IMR-90 (cell line): ENCODE results near the gene PTGDS. TPM values are rescaled to one million over a fixed set of nuclear protein-coding genes. Genes with fewer than 3 reads are reported as not detected.

ENCODE experiments used
- ATAC-seq: fragments of 200-7000 bp; cut with Tn5 transposase; 2 replicates; pipeline ENCODE4 v1.9.1; 2020; ENCODE audit warnings: low read depth, mild to moderate bottlenecking, moderate library complexity
- BruUV-seq: library from RNA; stranded (reverse); fragments of 400-500 nt; replicated peaks from 2 replicates; lab custom pipeline; 2021; lab: Mats Ljungman, UMichigan
- CTCF ChIA-PET: fragments of 300-600 bp; formaldehyde crosslinking; extraction: SDS; loops from one replicate; lab custom pipeline; 2021; ENCODE audit warnings: antibody characterized with exemption; lab: Yijun Ruan, JAX
- POLR2A ChIA-PET: fragments of 300-600 bp; sonication (Branson Sonifier 250); formaldehyde crosslinking; loops from one replicate; lab custom pipeline; 2022; ENCODE audit warnings: antibody characterized with exemption; ENCODE audit not compliant: unreplicated experiment; lab: Charles Lee
- DNase-seq: peaks from one replicate; pipeline ENCODE4 v3.0.0; 2013
- H2AFZ ChIP-seq: replicated peaks from 2 replicates; pipeline ENCODE3; 2013; ENCODE audit warnings: low read length, mild to moderate bottlenecking; ENCODE audit not compliant: poor library complexity
- H2AK5ac ChIP-seq: 2 replicates; pipeline ENCODE4 v1.6.1; 2013; ENCODE audit warnings: low read depth, low read length, inconsistent platforms
- H2AK9ac ChIP-seq: replicated peaks from 2 replicates; pipeline ENCODE3; 2013; ENCODE audit warnings: mild to moderate bottlenecking, low read depth, low read length, moderate library complexity; ENCODE audit not compliant: poor library complexity
- H2BK120ac ChIP-seq: 2 replicates; pipeline ENCODE4 v1.6.1; 2013; ENCODE audit warnings: low read depth, low read length, inconsistent platforms
- H2BK15ac ChIP-seq: 3 replicates; pipeline ENCODE4 v1.6.1; 2013; ENCODE audit warnings: low read depth, low read length, inconsistent platforms
- H2BK20ac ChIP-seq: 2 replicates; pipeline ENCODE4 v1.6.1; 2013; ENCODE audit warnings: low read depth, mild to moderate bottlenecking, inconsistent platforms, low read length, moderate library complexity
- H2BK5ac ChIP-seq: 2 replicates; pipeline ENCODE4 v1.6.1; 2013; ENCODE audit warnings: mild to moderate bottlenecking, low read depth, low read length, inconsistent platforms; ENCODE audit not compliant: poor library complexity, severe bottlenecking
- H3K14ac ChIP-seq: replicated peaks from 2 replicates; pipeline ENCODE4 v1.6.1; 2013; ENCODE audit warnings: low read depth, low read length, inconsistent platforms
- H3K18ac ChIP-seq: 2 replicates; pipeline ENCODE4 v1.6.1; 2013; ENCODE audit warnings: low read depth, low read length, control low read depth
- H3K23ac ChIP-seq: 2 replicates; pipeline ENCODE4 v1.6.1; 2013; ENCODE audit warnings: low read depth, low read length, inconsistent platforms
- H3K27ac ChIP-seq: 2 replicates; pipeline ENCODE4 v1.5.1; 2013; ENCODE audit warnings: mild to moderate bottlenecking, control low read depth, low read length; ENCODE audit not compliant: insufficient read depth
- H3K27me3 ChIP-seq: 2 replicates; pipeline ENCODE4 v1.6.1; 2013; ENCODE audit warnings: low read length; ENCODE audit not compliant: control insufficient read depth, insufficient read depth
- H3K36me3 ChIP-seq: 2 replicates; pipeline ENCODE4 v1.6.1; 2013; ENCODE audit warnings: low read length, mixed read lengths; ENCODE audit not compliant: control insufficient read depth, insufficient read depth
- H3K4ac ChIP-seq: 2 replicates; pipeline ENCODE4 v1.6.1; 2013; ENCODE audit warnings: low read depth, low read length, inconsistent platforms
- H3K4me1 ChIP-seq: 2 replicates; pipeline ENCODE4 v1.6.1; 2013; ENCODE audit warnings: low read length, mixed read lengths; ENCODE audit not compliant: control insufficient read depth, insufficient read depth
- H3K4me2 ChIP-seq: 2 replicates; pipeline ENCODE4 v1.6.1; 2013; ENCODE audit warnings: low read depth, mild to moderate bottlenecking, control low read depth, low read length, moderate library complexity
- H3K4me3 ChIP-seq: 2 replicates; pipeline ENCODE4 v1.5.1; 2013; ENCODE audit warnings: low read depth, mild to moderate bottlenecking, control low read depth, low read length, moderate library complexity; ENCODE audit not compliant: insufficient read depth
- H3K56ac ChIP-seq: 2 replicates; pipeline ENCODE4 v1.6.1; 2013; ENCODE audit warnings: low read length, inconsistent platforms; ENCODE audit not compliant: insufficient read depth; ENCODE audit errors: extremely low read depth
- H3K79me1 ChIP-seq, 2 experiments: 2 replicates each; pipeline ENCODE4 v1.6.1; 2013; ENCODE audit warnings: low read length in 2 of 2, inconsistent platforms in 1 of 2, low read depth in 1 of 2
- H3K9ac ChIP-seq: 2 replicates; pipeline ENCODE4 v1.6.1; 2013; ENCODE audit warnings: low read depth, low read length, control low read depth
- H3K9me1 ChIP-seq: 2 replicates; pipeline ENCODE4 v1.6.1; 2013; ENCODE audit warnings: low read length, inconsistent platforms; ENCODE audit not compliant: insufficient read depth
- H3K9me3 ChIP-seq: 2 replicates; pipeline ENCODE4 v1.6.1; 2013; ENCODE audit warnings: low read length; ENCODE audit not compliant: control insufficient read depth, insufficient read depth
- H4K20me1 ChIP-seq: 2 replicates; pipeline ENCODE4 v1.6.1; 2013; ENCODE audit warnings: low read length, inconsistent platforms; ENCODE audit not compliant: insufficient read depth
- H4K5ac ChIP-seq: 2 replicates; pipeline ENCODE4 v1.6.1; 2013; ENCODE audit warnings: mild to moderate bottlenecking, low read depth, low read length, control low read depth
- H4K8ac ChIP-seq, 2 experiments: 2 replicates each; pipeline ENCODE4 v1.6.1; 2013; ENCODE audit warnings: low read depth in 2 of 2, low read length in 2 of 2, control low read depth in 1 of 2, inconsistent platforms in 1 of 2
- H4K91ac ChIP-seq: 2 replicates; pipeline ENCODE4 v1.6.1; 2013; ENCODE audit warnings: low read depth, low read length, inconsistent platforms; ENCODE audit not compliant: insufficient read depth
- BHLHE40 ChIP-seq: fragments of 150-350 bp; IDR thresholded peaks from 2 replicates; pipeline ENCODE4 v1.6.1; 2016; ENCODE audit warnings: mild to moderate bottlenecking, low read depth, low read length
- CEBPB ChIP-seq: IDR thresholded peaks from 2 replicates; pipeline ENCODE4 v1.6.1; 2012; ENCODE audit warnings: low read depth, low read length, improper control_type of control experiment
- CTCF ChIP-seq: conservative IDR thresholded peaks from 2 replicates; pipeline ENCODE4 v1.5.1; 2012; ENCODE audit warnings: mild to moderate bottlenecking, low read depth, low read length, improper control_type of control experiment
- MAFK ChIP-seq: IDR thresholded peaks from 2 replicates; pipeline ENCODE4 v1.6.1; 2012; ENCODE audit warnings: low read depth, low read length, improper control_type of control experiment
- MAZ ChIP-seq: IDR thresholded peaks from 2 replicates; pipeline ENCODE4 v1.6.1; 2012; ENCODE audit warnings: low read depth, mild to moderate bottlenecking, low read length, improper control_type of control experiment, moderate library complexity, borderline replicate concordance
- MXI1 ChIP-seq: IDR thresholded peaks from 2 replicates; pipeline ENCODE4 v1.6.1; 2012; ENCODE audit warnings: low read depth, mild to moderate bottlenecking, low read length, moderate library complexity, borderline replicate concordance
- NFE2L2 ChIP-seq: fragments of 150-350 bp; IDR thresholded peaks from 2 replicates; pipeline ENCODE4 v1.6.1; 2016; ENCODE audit warnings: low read depth, mild to moderate bottlenecking, low read length
- RAD21 ChIP-seq: IDR thresholded peaks from 2 replicates; pipeline ENCODE4 v1.6.1; 2012; ENCODE audit warnings: low read length, improper control_type of control experiment
- RCOR1 ChIP-seq: IDR thresholded peaks from 2 replicates; pipeline ENCODE4 v1.6.1; 2012; ENCODE audit warnings: mild to moderate bottlenecking, low read length, improper control_type of control experiment; ENCODE audit not compliant: insufficient replicate concordance
- WGBS, 2 experiments: methylation state at CpG; one replicate each; pipeline versions ENCODE4 v1.1.5 to v1.1.7; 2013; ENCODE audit warnings: missing lambda C conversion rate in 2 of 2; ENCODE audit not compliant: insufficient read length in 1 of 2; ENCODE audit errors: extremely low coverage in 2 of 2; 5-methylcytosine and 5-hydroxymethylcytosine counted together
- dilution Hi-C: fragments of 300-500 bp; cut with HindIII; formaldehyde crosslinking; loops from one replicate; pipeline ENCODE4 v1.14.3; 2018; ENCODE audit warnings: low sequenced_read_pairs; ENCODE audit not compliant: unreplicated experiment
- in situ Hi-C: fragments of 300-500 bp; cut with MboI; formaldehyde crosslinking; loops from 3 replicates; pipeline ENCODE4 v1.14.3; 2019; ENCODE audit warnings: low sequenced_read_pairs, inconsistent platforms, mixed read lengths
- intact Hi-C: fragments of 100-400 bp; cut with micrococcal nuclease; formaldehyde crosslinking; loops from 2 replicates; pipeline ENCODE4 v1.10.0; 2022
- polyA plus RNA-seq, 3 experiments: library from polyadenylated mRNA; depleted of rRNA; stranded (reverse); fragments of >200 nt; gene quantifications; 2 replicates each; pipeline ENCODE4 v1.2.3, GENCODE V29; 2012; ENCODE audit warnings: low replicate concordance in 1 of 3
- total RNA-seq: library from RNA; depleted of rRNA; stranded (reverse); fragments of >200 nt; gene quantifications from 2 replicates; pipeline ENCODE4 v1.2.3, GENCODE V29; 2012

Gene PTGDS
- total and polyA plus RNA-seq, 2 of the 4 experiments (the other 2 are of a cell fraction), result 1.2 TPM; not detected in 1

- Histone ChIP-seq H3K9ac (no peak overlapping the region), H3K4me1 (no peaks in the 10 kb centered on the region), H3K79me1 (no peaks in the 10 kb centered on the region), H4K8ac (no peak overlapping the region), H2BK15ac (no peak overlapping the region), H3K4me3 (no peak overlapping the region), H3K27me3 (peaks cover 42% of the 10 kb centered on the region), H3K4me2 (no peak overlapping the region), H3K18ac (no peak overlapping the region), H3K14ac (no peak overlapping the region), H2BK5ac (no peak overlapping the region), H3K23ac (no peak overlapping the region), H2AFZ (no peak overlapping the region), H2BK120ac (no peak overlapping the region), H3K56ac (no peak overlapping the region), H3K9me3 (no peaks in the 10 kb centered on the region), H2BK20ac (no peak overlapping the region), H3K27ac (no peak overlapping the region), H3K4ac (no peak overlapping the region), H4K20me1 (no peaks in the 10 kb centered on the region), H3K36me3 (no peaks in the 10 kb centered on the region), H4K91ac (no peak overlapping the region), H2AK5ac (no peak overlapping the region), H3K9me1 (no peaks in the 10 kb centered on the region), H2AK9ac (no peak overlapping the region), H4K5ac (no peak overlapping the region)
- ATAC-seq (no peak), DNase-seq (no peak)
- no TSS peak for BruUV-seq
- WGBS, 2 experiments, result 20% methylated on average over 1 of the region's 9 CpGs; no CpG with 5 or more reads in 1 of the 2 experiments
- dilution Hi-C loops (no loop called here), intact Hi-C loops (no loop called here), in situ Hi-C loops (no loop called here)
- CTCF ChIA-PET, result no interaction called here
- POLR2A ChIA-PET, result no interaction called here
- TF ChIP-seq MAZ, result no peak
- no peak for TF ChIP-seq MXI1
- no peak for TF ChIP-seq NFE2L2
- no peak for TF ChIP-seq CEBPB
- no peak for TF ChIP-seq RAD21
- no peak for TF ChIP-seq RCOR1
- TF ChIP-seq MAFK, result no peak
- no peak for TF ChIP-seq CTCF
- no peak for TF ChIP-seq BHLHE40
Measured at GRCh38 chr9:136983167-136983566, 5.9 kb downstream of the PTGDS start.
